K562 (cell line): ENCODE data around the gene SNX33.

Experiments used
- CREB5 ChIP-seq: fragments of 250-450 bp; sonication (Bioruptor Pico); IDR thresholded peaks from 2 replicates; pipeline ENCODE4 v1.5.0; 2020; ENCODE audit warnings: mild to moderate bottlenecking
- NR3C1 ChIP-seq: sonication (generic); formaldehyde crosslinking; IDR thresholded peaks from 2 replicates; pipeline ENCODE4 v1.8.1; 2022; ENCODE audit warnings: missing genetic modification reagents
- ZNF766 ChIP-seq: fragments of 200-800 bp; sonication (Bioruptor generic); conservative IDR thresholded peaks from 2 replicates; pipeline ENCODE4 v1.6.1; 2016; ENCODE audit warnings: missing genetic modification characterization, missing compliant biosample characterization

- TF ChIP-seq NR3C1 (CRISPR knock-in tag) (no peak), ZNF766 (CRISPR knock-in tag) (no peak), CREB5 (CRISPR knock-in tag) (no peak)
Observed at GRCh38 chr15:75704618-75705017, 56.9 kb downstream of the SNX33 start.
